Measurements from ENCODE around the gene KRT5.

KRT5 gene

DNA sequence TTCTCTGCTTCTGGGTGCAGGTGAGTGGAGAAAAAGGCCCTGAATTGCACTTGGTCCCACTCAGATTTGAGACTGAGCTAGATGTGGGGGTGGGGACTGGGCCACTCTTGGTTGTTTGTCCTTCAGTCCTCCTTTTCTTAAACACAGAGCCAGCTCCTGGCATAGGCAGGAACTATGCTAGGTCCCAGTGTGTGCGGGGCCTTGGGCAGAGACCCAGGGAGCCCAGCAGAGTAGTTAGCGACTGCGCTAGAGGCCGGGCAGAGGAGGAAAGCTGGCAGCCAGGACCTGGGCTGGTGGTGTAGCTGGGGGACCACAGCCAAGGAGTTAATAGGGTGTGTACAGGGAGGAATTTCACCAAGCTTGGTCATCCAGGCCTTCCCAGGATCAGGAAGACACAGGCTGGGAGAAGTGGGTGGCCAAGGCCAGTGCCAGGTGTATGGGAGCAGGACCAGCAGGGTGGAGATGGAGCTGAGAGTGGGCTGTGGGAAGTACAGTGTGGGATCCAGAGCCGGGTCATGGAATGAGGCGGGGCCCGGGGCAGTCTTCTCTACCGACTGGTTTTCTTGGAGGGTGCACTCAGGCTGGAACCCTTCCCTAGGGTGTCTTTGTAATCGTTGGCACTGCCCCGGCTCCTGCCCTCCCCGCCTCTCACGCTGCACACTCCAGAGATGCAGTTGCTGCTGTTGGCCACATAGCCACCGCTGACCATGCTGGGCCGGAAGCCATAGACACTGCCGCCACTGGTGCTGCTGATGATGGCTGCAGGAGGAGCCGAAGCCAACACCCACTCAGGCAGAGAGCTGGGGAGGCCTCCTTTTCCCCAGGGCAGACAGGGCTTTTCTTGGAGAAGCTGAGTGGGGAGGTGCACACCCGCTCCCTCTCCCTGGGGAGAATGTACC lies 24.0 kb upstream of the KRT5 start:
- Histone ChIP-seq H3K36me3 (ENCODE audit: low read depth) (no peaks in the 10 kb centered on the region), H3K4me3 (ENCODE audit: severe bottlenecking) (no peak overlapping the region), H3K4me1 (ENCODE audit: insufficient read depth, poor library complexity, severe bottlenecking) (peaks cover 10% of the 10 kb centered on the region), H3K27ac (ENCODE audit: poor library complexity, severe bottlenecking) (no peak overlapping the region), H3K27me3 (ENCODE audit: insufficient read depth, poor library complexity, severe bottlenecking) (no peaks in the 10 kb centered on the region), H3K9me3 (ENCODE audit: severe bottlenecking) (no peaks in the 10 kb centered on the region)
- TF ChIP-seq, protein P1, sequence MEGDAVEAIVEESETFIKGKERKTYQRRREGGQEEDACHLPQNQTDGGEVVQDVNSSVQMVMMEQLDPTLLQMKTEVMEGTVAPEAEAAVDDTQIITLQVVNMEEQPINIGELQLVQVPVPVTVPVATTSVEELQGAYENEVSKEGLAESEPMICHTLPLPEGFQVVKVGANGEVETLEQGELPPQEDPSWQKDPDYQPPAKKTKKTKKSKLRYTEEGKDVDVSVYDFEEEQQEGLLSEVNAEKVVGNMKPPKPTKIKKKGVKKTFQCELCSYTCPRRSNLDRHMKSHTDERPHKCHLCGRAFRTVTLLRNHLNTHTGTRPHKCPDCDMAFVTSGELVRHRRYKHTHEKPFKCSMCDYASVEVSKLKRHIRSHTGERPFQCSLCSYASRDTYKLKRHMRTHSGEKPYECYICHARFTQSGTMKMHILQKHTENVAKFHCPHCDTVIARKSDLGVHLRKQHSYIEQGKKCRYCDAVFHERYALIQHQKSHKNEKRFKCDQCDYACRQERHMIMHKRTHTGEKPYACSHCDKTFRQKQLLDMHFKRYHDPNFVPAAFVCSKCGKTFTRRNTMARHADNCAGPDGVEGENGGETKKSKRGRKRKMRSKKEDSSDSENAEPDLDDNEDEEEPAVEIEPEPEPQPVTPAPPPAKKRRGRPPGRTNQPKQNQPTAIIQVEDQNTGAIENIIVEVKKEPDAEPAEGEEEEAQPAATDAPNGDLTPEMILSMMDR (IDR thresholded peaks at IDR 0.05; ENCODE audit: poor library complexity, severe bottlenecking): no peak
- ATAC-seq (ENCODE audit: low read depth) (no peak), DNase-seq (ENCODE audit: low spot score) (peak; percentile 20)

DNA sequence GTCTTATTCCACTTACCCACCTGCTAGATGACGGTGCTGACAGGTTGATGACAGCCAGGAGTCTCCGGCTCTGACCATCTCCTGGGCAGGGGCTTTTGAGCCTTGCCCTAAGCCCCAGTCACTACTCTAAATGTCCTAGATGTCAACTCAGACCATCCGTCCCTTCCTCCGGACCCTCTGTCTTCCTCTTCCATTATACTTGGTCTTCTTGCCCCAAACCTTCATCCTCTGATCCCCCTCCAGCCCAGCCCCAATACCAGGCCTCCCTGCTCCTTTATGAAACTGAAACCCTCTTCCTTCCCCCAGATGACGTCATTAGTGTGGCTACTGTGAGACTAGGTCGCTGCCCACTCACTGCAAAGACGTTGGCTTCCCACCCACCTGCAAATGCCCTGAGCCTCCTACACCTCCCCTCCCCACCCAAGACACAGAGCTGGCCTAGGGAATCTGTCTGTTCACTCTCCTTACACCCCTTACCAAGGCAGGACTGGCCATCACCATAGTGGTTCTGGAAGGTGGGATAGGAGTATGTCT lies 22.7 kb upstream of the KRT5 start:
- no peak overlapping the region for H3K4me3 ChIP-seq (ENCODE audit: severe bottlenecking)
- no peaks in the 10 kb centered on the region for H3K9me3 ChIP-seq (ENCODE audit: severe bottlenecking)
- no peak for DNase-seq (ENCODE audit: low spot score)
- TF ChIP-seq, protein P1 (IDR thresholded peaks at IDR 0.05; ENCODE audit: poor library complexity, severe bottlenecking): no peak
- H3K36me3 ChIP-seq (ENCODE audit: low read depth): no peaks in the 10 kb centered on the region
- H3K4me1 ChIP-seq (ENCODE audit: insufficient read depth, poor library complexity, severe bottlenecking): peaks cover 24% of the 10 kb centered on the region
- no peaks in the 10 kb centered on the region for H3K27me3 ChIP-seq (ENCODE audit: insufficient read depth, poor library complexity, severe bottlenecking)
- H3K27ac ChIP-seq (ENCODE audit: poor library complexity, severe bottlenecking): no peak overlapping the region
- no peak for ATAC-seq (ENCODE audit: low read depth)

DNA sequence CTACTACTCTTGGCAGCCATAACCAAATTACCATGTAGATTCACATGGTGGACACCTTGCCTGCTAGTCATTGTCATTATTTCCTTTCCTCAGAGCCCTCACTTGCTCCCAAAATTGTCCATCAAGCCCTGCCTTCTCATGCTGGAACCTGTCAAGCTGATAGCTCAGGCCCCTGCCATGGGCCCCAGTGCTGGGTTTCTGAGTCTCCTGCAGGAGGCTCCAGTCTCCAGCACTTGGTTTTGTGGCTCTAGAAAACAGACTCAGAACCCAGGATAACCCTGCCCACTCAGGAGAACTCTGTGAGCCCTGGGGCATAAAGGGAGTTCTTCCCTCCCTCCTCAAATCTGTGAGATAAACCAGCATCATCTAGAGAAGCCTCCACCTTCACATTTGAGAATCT lies 22.0 kb upstream of the KRT5 start:
- peak; percentile 34 for DNase-seq (ENCODE audit: low spot score)
- no peak for ATAC-seq (ENCODE audit: low read depth)

DNA sequence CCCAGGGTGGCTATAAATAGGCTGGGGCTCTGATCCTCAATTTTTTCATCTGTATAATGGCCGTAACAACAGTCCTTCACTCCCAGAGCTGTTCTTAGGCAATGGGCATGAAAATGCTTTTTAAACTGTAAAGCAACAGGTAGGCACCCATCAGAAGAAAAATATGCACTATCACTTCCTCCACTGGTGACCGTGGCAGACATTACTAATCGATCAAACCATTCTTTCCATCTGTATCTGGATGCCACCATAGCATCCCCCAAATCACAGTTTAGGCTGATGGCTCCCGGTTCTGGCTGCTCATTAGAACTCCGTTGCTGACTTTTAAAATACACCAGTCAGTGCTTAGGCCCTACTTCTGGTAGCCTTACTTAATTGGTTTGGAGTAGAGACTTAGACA lies 21.5 kb upstream of the KRT5 start:
- H3K36me3 ChIP-seq (ENCODE audit: low read depth): no peaks in the 10 kb centered on the region
- H3K4me3 ChIP-seq (ENCODE audit: severe bottlenecking): no peak overlapping the region
- TF ChIP-seq, protein P1 (IDR thresholded peaks at IDR 0.05; ENCODE audit: poor library complexity, severe bottlenecking): no peak
- ATAC-seq (ENCODE audit: low read depth) (no peak), DNase-seq (ENCODE audit: low spot score) (no peak)
- H3K4me1 ChIP-seq (ENCODE audit: insufficient read depth, poor library complexity, severe bottlenecking): peaks cover 30% of the 10 kb centered on the region
- H3K27ac ChIP-seq (ENCODE audit: poor library complexity, severe bottlenecking): no peak overlapping the region
- no peaks in the 10 kb centered on the region for H3K9me3 ChIP-seq (ENCODE audit: severe bottlenecking)
- no peaks in the 10 kb centered on the region for H3K27me3 ChIP-seq (ENCODE audit: insufficient read depth, poor library complexity, severe bottlenecking)

More for the DNA sequence above, 22.0 kb upstream of the KRT5 start:
- Histone ChIP-seq H3K9me3 (ENCODE audit: severe bottlenecking) (no peaks in the 10 kb centered on the region), H3K4me3 (ENCODE audit: severe bottlenecking) (no peak overlapping the region), H3K4me1 (ENCODE audit: insufficient read depth, poor library complexity, severe bottlenecking) (peaks cover 30% of the 10 kb centered on the region), H3K36me3 (ENCODE audit: low read depth) (no peaks in the 10 kb centered on the region), H3K27me3 (ENCODE audit: insufficient read depth, poor library complexity, severe bottlenecking) (no peaks in the 10 kb centered on the region), H3K27ac (ENCODE audit: poor library complexity, severe bottlenecking) (no peak overlapping the region)
- TF ChIP-seq, protein P1 (IDR thresholded peaks at IDR 0.05; ENCODE audit: poor library complexity, severe bottlenecking): no peak

DNA sequence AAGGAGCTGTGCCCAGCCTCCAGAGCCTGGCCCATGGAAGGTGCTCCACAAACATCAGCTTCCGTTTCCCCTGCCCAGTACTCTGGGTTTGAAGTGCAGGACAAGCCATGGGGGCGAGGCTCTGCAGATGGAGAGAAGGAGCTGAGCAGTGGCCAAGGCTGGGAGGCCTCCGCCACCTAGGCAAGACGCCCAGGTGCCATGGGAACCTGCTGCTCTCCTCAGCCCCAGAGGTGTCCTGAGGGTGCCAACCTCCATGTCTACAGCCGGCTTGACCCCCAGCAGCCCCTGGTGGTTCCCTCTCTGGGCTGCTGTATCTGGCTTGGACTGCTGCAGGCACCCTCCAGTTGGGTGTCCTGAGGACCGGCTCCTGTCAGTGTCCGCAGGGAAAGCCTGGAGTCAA lies 20.3 kb upstream of the KRT5 start:
- ATAC-seq (ENCODE audit: low read depth) (no peak), DNase-seq (ENCODE audit: low spot score) (peak; percentile 32)
- TF ChIP-seq, protein P1 (IDR thresholded peaks at IDR 0.05; ENCODE audit: poor library complexity, severe bottlenecking): no peak
- H3K4me3 ChIP-seq (ENCODE audit: severe bottlenecking): no peak overlapping the region
- no peaks in the 10 kb centered on the region for H3K27me3 ChIP-seq (ENCODE audit: insufficient read depth, poor library complexity, severe bottlenecking)
- no peaks in the 10 kb centered on the region for H3K9me3 ChIP-seq (ENCODE audit: severe bottlenecking)
- H3K4me1 ChIP-seq (ENCODE audit: insufficient read depth, poor library complexity, severe bottlenecking): peaks cover 30% of the 10 kb centered on the region
- no peaks in the 10 kb centered on the region for H3K36me3 ChIP-seq (ENCODE audit: low read depth)
- no peak overlapping the region for H3K27ac ChIP-seq (ENCODE audit: poor library complexity, severe bottlenecking)

Measured in RWPE2 (cell line).